Brain microvascular endothelial cell (primary cell): ENCODE results near the gene CMTM5.

Experiments used
- DNase-seq: peaks from one replicate; pipeline ENCODE4 v3.0.0-alpha.2; 2020
- H3K27ac ChIP-seq: fragments of 250-450 bp; sonication (Bioruptor Pico); 2 replicates; pipeline ENCODE4 v1.5.1; 2020; ENCODE audit warnings: mild to moderate bottlenecking, moderate library complexity
- H3K27me3 ChIP-seq: fragments of 250-450 bp; sonication (Bioruptor Pico); replicated peaks from 2 replicates; pipeline ENCODE4 v1.5.1; 2020; ENCODE audit warnings: mild to moderate bottlenecking
- H3K36me3 ChIP-seq: fragments of 250-450 bp; sonication (Bioruptor Pico); replicated peaks from 2 replicates; pipeline ENCODE4 v1.5.1; 2020; ENCODE audit warnings: mild to moderate bottlenecking
- H3K4me3 ChIP-seq: 2 replicates; pipeline ENCODE4 v1.5.1; 2011; ENCODE audit warnings: low read depth, mild to moderate bottlenecking, control low read depth, low read length, moderate library complexity
- in situ Hi-C: cut with HindIII; loops from 2 replicates; pipeline ENCODE4 v1.10.0; 2017; ENCODE audit warnings: low sequenced_read_pairs, low pct_ligation_motif_present
- TF ChIP-seq, protein P1 (sequence below): IDR thresholded peaks from 2 replicates; pipeline ENCODE4 v1.5.1; 2011; ENCODE audit warnings: low read depth, mild to moderate bottlenecking, moderate library complexity, low read length, control low read depth, inconsistent platforms; ENCODE audit errors: missing control alignments

The CMTM5 gene

DNA sequence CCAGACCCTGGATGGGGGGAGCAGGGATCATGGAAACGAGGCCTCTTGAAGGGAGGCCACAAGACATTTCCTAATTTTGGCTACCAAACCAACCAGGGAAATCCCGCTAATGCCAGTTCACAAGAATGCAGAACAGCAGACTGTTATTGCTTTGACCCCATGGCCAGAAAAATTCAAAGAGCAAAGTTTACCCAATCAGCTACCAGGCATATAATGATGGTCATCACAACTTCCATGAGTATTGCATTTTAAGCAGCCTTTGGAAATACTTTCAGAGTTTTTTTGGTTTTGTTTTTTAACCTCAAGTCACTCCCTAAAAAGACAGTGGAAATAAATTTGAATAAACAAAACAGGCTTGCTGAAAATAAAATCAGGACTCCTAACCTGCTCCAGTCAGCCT lies 4.3 kb upstream of the CMTM5 start, which contains the start of gene IL25:
Gene IL25, plus strand, starts transcription at position 301 of the 400 bp plus-strand sequence.
- no peak for DNase-seq
- in situ Hi-C loops = no loop called here
- Histone ChIP-seq H3K27me3 (peaks cover 4% of the 10 kb centered on the region), H3K27ac (no peak within 1 kb of the TSS), H3K4me3 (no peak within 1 kb of the TSS), H3K36me3 (no peaks in the 10 kb centered on the region)
- TF ChIP-seq, protein P1, sequence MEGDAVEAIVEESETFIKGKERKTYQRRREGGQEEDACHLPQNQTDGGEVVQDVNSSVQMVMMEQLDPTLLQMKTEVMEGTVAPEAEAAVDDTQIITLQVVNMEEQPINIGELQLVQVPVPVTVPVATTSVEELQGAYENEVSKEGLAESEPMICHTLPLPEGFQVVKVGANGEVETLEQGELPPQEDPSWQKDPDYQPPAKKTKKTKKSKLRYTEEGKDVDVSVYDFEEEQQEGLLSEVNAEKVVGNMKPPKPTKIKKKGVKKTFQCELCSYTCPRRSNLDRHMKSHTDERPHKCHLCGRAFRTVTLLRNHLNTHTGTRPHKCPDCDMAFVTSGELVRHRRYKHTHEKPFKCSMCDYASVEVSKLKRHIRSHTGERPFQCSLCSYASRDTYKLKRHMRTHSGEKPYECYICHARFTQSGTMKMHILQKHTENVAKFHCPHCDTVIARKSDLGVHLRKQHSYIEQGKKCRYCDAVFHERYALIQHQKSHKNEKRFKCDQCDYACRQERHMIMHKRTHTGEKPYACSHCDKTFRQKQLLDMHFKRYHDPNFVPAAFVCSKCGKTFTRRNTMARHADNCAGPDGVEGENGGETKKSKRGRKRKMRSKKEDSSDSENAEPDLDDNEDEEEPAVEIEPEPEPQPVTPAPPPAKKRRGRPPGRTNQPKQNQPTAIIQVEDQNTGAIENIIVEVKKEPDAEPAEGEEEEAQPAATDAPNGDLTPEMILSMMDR = no peak

DNA sequence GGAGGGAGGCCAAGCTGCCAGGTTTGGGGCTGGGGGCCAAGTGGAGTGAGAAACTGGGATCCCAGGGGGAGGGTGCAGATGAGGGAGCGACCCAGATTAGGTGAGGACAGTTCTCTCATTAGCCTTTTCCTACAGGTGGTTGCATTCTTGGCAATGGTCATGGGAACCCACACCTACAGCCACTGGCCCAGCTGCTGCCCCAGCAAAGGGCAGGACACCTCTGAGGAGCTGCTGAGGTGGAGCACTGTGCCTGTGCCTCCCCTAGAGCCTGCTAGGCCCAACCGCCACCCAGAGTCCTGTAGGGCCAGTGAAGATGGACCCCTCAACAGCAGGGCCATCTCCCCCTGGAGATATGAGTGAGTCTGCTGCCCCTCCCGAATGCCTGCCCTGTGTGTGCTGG lies 3.8 kb upstream of the CMTM5 start:
- in situ Hi-C loops = no loop called here
- TF ChIP-seq, protein P1 = no peak
- H3K27me3 ChIP-seq = peaks cover 4% of the 10 kb centered on the region
- no peak overlapping the region for H3K4me3 ChIP-seq
- H3K27ac ChIP-seq = no peak overlapping the region
- H3K36me3 ChIP-seq = no peaks in the 10 kb centered on the region
- DNase-seq = no peak

DNA sequence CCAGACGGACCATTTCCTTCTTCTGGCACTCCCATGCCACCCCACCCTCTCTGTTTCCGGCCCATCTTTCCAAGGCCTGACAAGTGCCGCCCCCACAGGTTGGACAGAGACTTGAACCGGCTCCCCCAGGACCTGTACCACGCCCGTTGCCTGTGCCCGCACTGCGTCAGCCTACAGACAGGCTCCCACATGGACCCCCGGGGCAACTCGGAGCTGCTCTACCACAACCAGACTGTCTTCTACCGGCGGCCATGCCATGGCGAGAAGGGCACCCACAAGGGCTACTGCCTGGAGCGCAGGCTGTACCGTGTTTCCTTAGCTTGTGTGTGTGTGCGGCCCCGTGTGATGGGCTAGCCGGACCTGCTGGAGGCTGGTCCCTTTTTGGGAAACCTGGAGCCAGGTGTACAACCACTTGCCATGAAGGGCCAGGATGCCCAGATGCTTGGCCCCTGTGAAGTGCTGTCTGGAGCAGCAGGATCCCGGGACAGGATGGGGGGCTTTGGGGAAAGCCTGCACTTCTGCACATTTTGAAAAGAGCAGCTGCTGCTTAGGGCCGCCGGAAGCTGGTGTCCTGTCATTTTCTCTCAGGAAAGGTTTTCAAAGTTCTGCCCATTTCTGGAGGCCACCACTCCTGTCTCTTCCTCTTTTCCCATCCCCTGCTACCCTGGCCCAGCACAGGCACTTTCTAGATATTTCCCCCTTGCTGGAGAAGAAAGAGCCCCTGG lies 1.2 kb upstream of the CMTM5 start:
- no peaks in the 10 kb centered on the region for H3K36me3 ChIP-seq
- in situ Hi-C loops = no loop called here
- TF ChIP-seq, protein P1 = no peak
- no peak for DNase-seq
- peaks cover 4% of the 10 kb centered on the region for H3K27me3 ChIP-seq
- no peak overlapping the region for H3K4me3 ChIP-seq
- no peak overlapping the region for H3K27ac ChIP-seq

DNA sequence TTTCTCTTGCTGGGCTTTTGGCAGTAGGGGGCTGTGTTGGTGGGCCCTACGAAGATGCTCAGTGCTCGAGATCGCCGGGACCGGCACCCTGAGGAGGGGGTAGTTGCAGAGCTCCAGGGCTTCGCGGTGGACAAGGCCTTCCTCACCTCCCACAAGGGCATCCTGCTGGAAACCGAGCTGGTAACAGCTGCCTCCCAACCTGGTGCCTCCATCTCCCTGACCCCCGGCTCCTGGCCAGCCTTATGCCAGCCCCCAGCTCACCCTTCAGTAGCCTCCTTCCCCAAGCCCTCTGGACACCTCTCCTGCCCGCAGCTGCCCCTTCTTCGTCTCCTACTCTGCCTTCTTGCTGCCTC lies 328 bp downstream of the CMTM5 start:
- no peak overlapping the region for H3K4me3 ChIP-seq
- in situ Hi-C loops = no loop called here
- no peak for DNase-seq
- peaks cover 2% of the 10 kb centered on the region for H3K27me3 ChIP-seq
- TF ChIP-seq, protein P1 = no peak
- H3K36me3 ChIP-seq = no peaks in the 10 kb centered on the region
- no peak overlapping the region for H3K27ac ChIP-seq

DNA sequence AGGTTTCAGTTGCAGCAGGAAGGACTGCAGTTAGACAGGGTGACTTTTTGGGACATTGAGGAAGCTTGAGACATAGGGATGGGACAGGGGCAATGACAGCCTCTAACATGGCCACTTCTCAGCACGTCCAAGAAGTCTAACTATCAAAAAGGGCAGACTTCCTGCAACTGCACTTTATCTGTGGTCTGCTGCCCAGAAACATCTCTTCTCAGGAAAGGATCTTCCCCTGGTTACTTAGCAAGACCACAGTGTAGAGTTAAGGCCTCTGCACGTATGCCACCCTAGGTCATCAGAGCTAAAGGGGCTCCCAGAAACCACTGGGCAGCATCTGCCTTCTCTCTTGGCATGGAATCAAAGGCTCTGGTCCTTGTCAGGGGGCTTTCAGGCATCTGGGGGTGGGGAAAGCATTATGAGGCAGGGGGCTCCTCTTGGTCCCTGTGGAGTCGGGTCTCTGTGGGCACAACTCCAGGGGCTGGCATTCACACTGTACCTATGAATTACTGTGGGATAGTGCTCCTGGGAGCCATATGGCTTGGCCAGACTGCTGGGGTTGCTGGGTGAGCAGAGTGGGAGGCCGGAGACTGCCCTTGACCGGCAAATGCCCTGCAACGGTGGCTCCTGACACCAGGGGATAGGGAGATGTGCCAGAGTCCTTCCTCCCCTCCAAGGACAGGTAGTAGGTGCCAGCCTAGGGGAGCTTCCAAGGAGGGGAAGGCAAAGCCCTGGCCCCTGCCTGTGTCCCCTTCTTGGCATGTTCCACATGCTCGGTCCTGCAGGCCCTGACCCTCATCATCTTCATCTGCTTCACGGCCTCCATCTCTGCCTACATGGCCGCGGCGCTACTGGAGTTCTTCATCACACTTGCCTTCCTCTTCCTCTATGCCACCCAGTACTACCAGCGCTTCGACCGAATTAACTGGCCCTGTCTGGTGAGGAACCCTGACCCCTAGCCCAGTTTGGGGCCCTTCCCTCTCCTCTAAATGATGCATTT lies 1.0 kb downstream of the CMTM5 start:
- Histone ChIP-seq H3K27me3 (peaks cover 2% of the 10 kb centered on the region), H3K27ac (no peak overlapping the region), H3K36me3 (no peaks in the 10 kb centered on the region), H3K4me3 (no peak overlapping the region)
- in situ Hi-C loops = no loop called here
- TF ChIP-seq, protein P1 = no peak
- no peak for DNase-seq
